Trophoblast cell (in vitro differentiated cells and primary cell): ENCODE results near the gene CASTOR1.

Source experiments
- DNase-seq, 2 donors: peaks; one replicate each; pipeline ENCODE4 v3.0.0-alpha.2; 2016
- H2AFZ ChIP-seq: 2 replicates; pipeline ENCODE4 v1.6.1; 2013; ENCODE audit warnings: low read length, moderate library complexity, mild to moderate bottlenecking; ENCODE audit not compliant: insufficient read depth, poor library complexity
- H2AK5ac ChIP-seq: 2 replicates; pipeline ENCODE4 v1.6.1; 2013; ENCODE audit warnings: mild to moderate bottlenecking, low read length
- H2BK120ac ChIP-seq: 2 replicates; pipeline ENCODE4 v1.6.1; 2013; ENCODE audit warnings: low read length, mild to moderate bottlenecking, moderate library complexity; ENCODE audit not compliant: insufficient read depth, poor library complexity
- H2BK12ac ChIP-seq: 2 replicates; pipeline ENCODE4 v1.6.1; 2013; ENCODE audit warnings: mild to moderate bottlenecking, low read length, moderate library complexity
- H2BK5ac ChIP-seq: 2 replicates; pipeline ENCODE4 v1.6.1; 2013; ENCODE audit warnings: low read length, low read depth, moderate library complexity, mild to moderate bottlenecking; ENCODE audit not compliant: poor library complexity
- H3K14ac ChIP-seq: 2 replicates; pipeline ENCODE4 v1.6.1; 2013; ENCODE audit warnings: mild to moderate bottlenecking, low read length
- H3K18ac ChIP-seq: 2 replicates; pipeline ENCODE4 v1.6.1; 2013; ENCODE audit warnings: mild to moderate bottlenecking, low read length
- H3K23ac ChIP-seq: 2 replicates; pipeline ENCODE4 v1.6.1; 2013; ENCODE audit warnings: low read length
- H3K27ac ChIP-seq: 2 replicates; pipeline ENCODE4 v1.5.1; 2013; ENCODE audit warnings: low read depth, mild to moderate bottlenecking, inconsistent platforms, low read length, moderate library complexity
- H3K27me3 ChIP-seq: 2 replicates; pipeline ENCODE4 v1.6.1; 2013; ENCODE audit warnings: inconsistent platforms, mild to moderate bottlenecking, low read length, moderate library complexity; ENCODE audit not compliant: insufficient read depth
- H3K36me3 ChIP-seq, 2 experiments: 1 replicate in 1 of 2; 2 replicates in 1 of 2; pipeline ENCODE4 v1.6.1; 2013; ENCODE audit warnings: low read length in 2 of 2, mild to moderate bottlenecking in 2 of 2, moderate library complexity in 1 of 2; ENCODE audit not compliant: insufficient read depth in 2 of 2, control insufficient read depth in 1 of 2
- H3K4ac ChIP-seq: 2 replicates; pipeline ENCODE4 v1.6.1; 2013; ENCODE audit warnings: low read depth, mild to moderate bottlenecking, low read length, moderate library complexity
- H3K4me1 ChIP-seq, 2 experiments: 1 replicate in 1 of 2; 2 replicates in 1 of 2; pipeline ENCODE4 v1.6.1; 2013; ENCODE audit warnings: low read length in 2 of 2, mild to moderate bottlenecking in 2 of 2, moderate library complexity in 1 of 2; ENCODE audit not compliant: insufficient read depth in 2 of 2, control insufficient read depth in 1 of 2
- H3K4me2 ChIP-seq: 2 replicates; pipeline ENCODE4 v1.6.1; 2013; ENCODE audit warnings: inconsistent platforms, mild to moderate bottlenecking, low read length, moderate library complexity
- H3K4me3 ChIP-seq: 2 replicates; pipeline ENCODE4 v1.5.1; 2013; ENCODE audit warnings: mild to moderate bottlenecking, low read depth, low read length, inconsistent platforms
- H3K79me1 ChIP-seq: one replicate; pipeline ENCODE4 v1.6.1; 2013; ENCODE audit warnings: low read length
- H3K79me2 ChIP-seq: 2 replicates; pipeline ENCODE4 v1.6.1; 2013; ENCODE audit warnings: low read length, mild to moderate bottlenecking; ENCODE audit not compliant: control insufficient read depth, insufficient read depth, poor library complexity
- H3K9ac ChIP-seq: 2 replicates; pipeline ENCODE4 v1.6.1; 2013; ENCODE audit warnings: mild to moderate bottlenecking, low read length
- H3K9me3 ChIP-seq: 2 replicates; pipeline ENCODE4 v1.6.1; 2013; ENCODE audit warnings: low read depth, mild to moderate bottlenecking, control low read depth, inconsistent platforms, low read length; ENCODE audit not compliant: insufficient read depth
- H4K12ac ChIP-seq: 2 replicates; pipeline ENCODE4 v1.6.1; 2013; ENCODE audit warnings: low read depth, mild to moderate bottlenecking, low read length, moderate library complexity
- H4K8ac ChIP-seq: 2 replicates; pipeline ENCODE4 v1.6.1; 2013; ENCODE audit warnings: low read depth, mild to moderate bottlenecking, low read length, moderate library complexity
- H4K91ac ChIP-seq: one replicate; pipeline ENCODE4 v1.6.1; 2013; ENCODE audit warnings: low read depth, mild to moderate bottlenecking, low read length, moderate library complexity
- WGBS: extraction: QIAGEN DNeasy Blood & Tissue Kit; methylation state at CpG from one replicate; pipeline ENCODE4 v1.1.7; 2013; ENCODE audit warnings: missing lambda C conversion rate; ENCODE audit not compliant: insufficient read length, insufficient coverage; ENCODE audit errors: extremely low coverage; 5-methylcytosine and 5-hydroxymethylcytosine counted together

CASTOR1 gene

GRCh38 chr22:30286813-30287647 is 2.3 kb downstream of the CASTOR1 start:
- H3K4ac ChIP-seq, result no peak overlapping the region
- H3K79me1 ChIP-seq, result peaks cover 10% of the 10 kb centered on the region
- H2BK5ac ChIP-seq, result no peak overlapping the region
- H3K23ac ChIP-seq, result no peak overlapping the region
- H3K14ac ChIP-seq, result no peak overlapping the region
- no peak overlapping the region for H2BK120ac ChIP-seq
- H4K8ac ChIP-seq, result no peak overlapping the region
- peak; percentile 50 to 77 for DNase-seq
- H3K4me2 ChIP-seq, result no peak overlapping the region
- no peak overlapping the region for H2AK5ac ChIP-seq
- H3K4me3 ChIP-seq, result no peak overlapping the region
- H4K91ac ChIP-seq, result no peak overlapping the region
- H2AFZ ChIP-seq, result no peak overlapping the region
- no peak overlapping the region for H3K18ac ChIP-seq
- no peak overlapping the region for H2BK12ac ChIP-seq
- H3K27ac ChIP-seq, result no peak overlapping the region
- peaks cover 24 to 29% of the 10 kb centered on the region in 2 experiments for H3K4me1 ChIP-seq
- WGBS, result no CpG with 5 or more reads among the region's 31 CpGs
- no peak overlapping the region for H3K9ac ChIP-seq
- no peaks in the 10 kb centered on the region for H3K27me3 ChIP-seq
- peaks cover 6% of the 10 kb centered on the region for H3K79me2 ChIP-seq
- H4K12ac ChIP-seq, result no peak overlapping the region
- H3K36me3 ChIP-seq, result peaks cover 41 to 48% of the 10 kb centered on the region in 2 experiments
- peaks cover 5% of the 10 kb centered on the region for H3K9me3 ChIP-seq

- Histone ChIP-seq H2AK5ac (no peak overlapping the region), H4K12ac (no peak overlapping the region), H3K36me3 (peaks cover 34 to 41% of the 10 kb centered on the region in 2 experiments), H3K14ac (no peak overlapping the region), H3K4me1 (peaks cover 19 to 25% of the 10 kb centered on the region in 2 experiments), H2AFZ (no peak overlapping the region), H3K27ac (no peak overlapping the region), H3K18ac (no peak overlapping the region), H3K4ac (no peak overlapping the region), H3K4me2 (no peak overlapping the region), H3K9me3 (peaks cover 5% of the 10 kb centered on the region), H3K23ac (no peak overlapping the region), H2BK120ac (no peak overlapping the region), H3K79me2 (peaks cover 6% of the 10 kb centered on the region), H4K91ac (no peak overlapping the region), H3K27me3 (no peaks in the 10 kb centered on the region), H3K9ac (no peak overlapping the region), H3K4me3 (no peak overlapping the region), H4K8ac (no peak overlapping the region), H2BK12ac (no peak overlapping the region), H3K79me1 (peaks cover 10% of the 10 kb centered on the region), H2BK5ac (no peak overlapping the region)
- DNase-seq, result no peak
- WGBS, result no CpG with 5 or more reads among the region's 5 CpGs
Observed at GRCh38 chr22:30286331-30286730, 3.0 kb downstream of the CASTOR1 start.

- no peak for DNase-seq
- Histone ChIP-seq H3K27me3 (no peaks in the 10 kb centered on the region), H3K4ac (no peak overlapping the region), H4K12ac (no peak overlapping the region), H2BK5ac (no peak overlapping the region), H3K36me3 (peaks cover 33 to 37% of the 10 kb centered on the region in 2 experiments), H3K23ac (no peak overlapping the region), H2AK5ac (no peak overlapping the region), H3K27ac (no peak overlapping the region), H3K9ac (no peak overlapping the region), H3K4me2 (no peak overlapping the region), H3K14ac (no peak overlapping the region), H3K4me1 (peaks cover 14 to 20% of the 10 kb centered on the region in 2 experiments), H3K9me3 (peaks cover 5% of the 10 kb centered on the region), H4K8ac (no peak overlapping the region), H3K79me1 (peaks cover 10% of the 10 kb centered on the region), H3K4me3 (no peak overlapping the region), H3K79me2 (peaks cover 6% of the 10 kb centered on the region), H2AFZ (no peak overlapping the region), H4K91ac (no peak overlapping the region), H3K18ac (no peak overlapping the region), H2BK120ac (no peak overlapping the region), H2BK12ac (no peak overlapping the region)
- no CpG with 5 or more reads among the region's 8 CpGs for WGBS
Observed at GRCh38 chr22:30285846-30286200, 3.5 kb downstream of the CASTOR1 start.

DNA sequence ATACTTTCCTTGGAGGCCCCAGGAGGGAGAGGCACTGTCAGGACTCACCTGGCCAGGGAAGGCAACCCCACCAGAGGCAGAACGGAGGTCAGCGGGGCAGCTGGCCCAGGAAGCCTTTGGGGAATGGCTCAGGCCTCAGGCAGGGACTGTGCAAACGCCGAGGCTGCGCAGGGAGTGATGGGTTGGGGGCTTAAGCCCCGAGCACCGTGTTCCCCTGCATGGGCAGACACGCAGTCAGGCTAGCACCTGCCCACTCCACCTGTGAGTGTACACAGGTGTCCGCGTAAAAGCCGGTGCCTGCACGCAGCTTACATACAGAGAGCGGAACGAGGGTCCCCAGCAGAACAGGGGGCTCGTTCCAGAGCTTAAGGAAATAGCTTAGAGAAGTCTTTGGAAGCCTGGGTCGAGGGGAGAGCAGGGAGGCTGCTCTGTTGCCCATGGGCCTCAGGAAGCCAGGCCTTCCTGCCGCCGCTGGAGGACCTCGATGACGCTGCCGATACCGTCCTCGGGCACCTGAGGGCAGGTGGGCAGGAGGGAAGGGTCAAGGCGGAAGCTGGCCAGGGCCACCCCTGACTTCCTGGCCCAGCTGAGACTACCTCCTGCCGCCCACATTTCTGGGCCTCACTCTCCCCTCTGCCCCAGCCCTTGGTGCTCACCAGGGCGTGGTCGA is 4.0 kb downstream of the CASTOR1 start:
- H2AK5ac ChIP-seq, result no peak overlapping the region
- H2AFZ ChIP-seq, result no peak overlapping the region
- H3K14ac ChIP-seq, result no peak overlapping the region
- no peak overlapping the region for H3K4me2 ChIP-seq
- H3K27ac ChIP-seq, result no peak overlapping the region
- no peak overlapping the region for H4K12ac ChIP-seq
- peaks cover 33 to 37% of the 10 kb centered on the region in 2 experiments for H3K36me3 ChIP-seq
- H3K9me3 ChIP-seq, result peaks cover 5% of the 10 kb centered on the region
- H2BK120ac ChIP-seq, result no peak overlapping the region
- no peaks in the 10 kb centered on the region for H3K27me3 ChIP-seq
- peaks cover 6% of the 10 kb centered on the region for H3K79me2 ChIP-seq
- H3K4me3 ChIP-seq, result no peak overlapping the region
- no peak overlapping the region for H2BK12ac ChIP-seq
- no peak overlapping the region for H3K9ac ChIP-seq
- no peak overlapping the region for H2BK5ac ChIP-seq
- no peak for DNase-seq
- H3K23ac ChIP-seq, result no peak overlapping the region
- WGBS, result no CpG with 5 or more reads among the region's 27 CpGs
- no peak overlapping the region for H4K91ac ChIP-seq
- H3K4ac ChIP-seq, result no peak overlapping the region
- H3K18ac ChIP-seq, result no peak overlapping the region
- no peak overlapping the region for H4K8ac ChIP-seq
- H3K79me1 ChIP-seq, result peaks cover 10% of the 10 kb centered on the region
- peaks cover 9 to 15% of the 10 kb centered on the region in 2 experiments for H3K4me1 ChIP-seq
